GM18502 (cell line): ENCODE measurements around the gene ELFN2.
"Not testable (repeated sequence)": the region's sequence is repeated elsewhere in the genome, so short reads cannot be mapped to it uniquely, and the experiment has no call there.

Experiments used
- ATAC-seq: cut with Tn5 transposase; IDR thresholded peaks from one replicate; pipeline ENCODE4 v1.9.1; 2021; ENCODE audit warnings: mild to moderate bottlenecking; ENCODE audit not compliant: unreplicated experiment, poor library complexity

ELFN2 gene

GRCh38 chr22:37340331-37341262, 86.7 kb downstream of the ELFN2 start:
- ATAC-seq: no peak

GRCh38 chr22:37338539-37339246, 88.6 kb downstream of the ELFN2 start:
- ATAC-seq: no peak

- no peak for ATAC-seq
These were observed 89.9 kb downstream of the ELFN2 start for GRCh38 chr22:37337204-37337943.

GRCh38 chr22:37336579-37336978, 90.7 kb downstream of the ELFN2 start:
- no peak for ATAC-seq

GRCh38 chr22:37335806-37336199, 91.5 kb downstream of the ELFN2 start:
- no peak for ATAC-seq

GRCh38 chr22:37334859-37335805, 92.1 kb downstream of the ELFN2 start:
- ATAC-seq: no peak

GRCh38 chr22:37334461-37334858, 92.8 kb downstream of the ELFN2 start:
- no peak for ATAC-seq

- no peak for ATAC-seq
These were observed 93.4 kb downstream of the ELFN2 start for GRCh38 chr22:37333724-37334460.

GRCh38 chr22:37331856-37332536, 95.3 kb downstream of the ELFN2 start:
- no peak for ATAC-seq

GRCh38 chr22:37331034-37331428, 96.2 kb downstream of the ELFN2 start:
- ATAC-seq: no peak

GRCh38 chr22:37330200-37331033, 96.9 kb downstream of the ELFN2 start:
- peak; percentile 57 for ATAC-seq

- ATAC-seq: no peak
These were observed 97.8 kb downstream of the ELFN2 start for GRCh38 chr22:37329238-37330140.

GRCh38 chr22:37328538-37329237, 98.6 kb downstream of the ELFN2 start:
- not testable (repeated sequence) for ATAC-seq

- ATAC-seq: no peak
These were observed 99.3 kb downstream of the ELFN2 start for GRCh38 chr22:37328017-37328416.

- ATAC-seq: no peak
These were observed 100.6 kb downstream of the ELFN2 start for GRCh38 chr22:37326726-37327125.

- ATAC-seq: no peak
These were observed 102.3 kb downstream of the ELFN2 start for GRCh38 chr22:37325039-37325395.
